Gastrocnemius medialis (tissue), 4 donors: Measurements from ENCODE around the gene MTHFSD. TPM values are rescaled to one million over a fixed set of nuclear protein-coding genes. Genes with fewer than 3 reads are reported as not detected.

ENCODE experiments used
- ATAC-seq, 2 donors: fragments of 150-250 bp; one replicate each; pipeline ENCODE4 v1.9.1; 2016
- DNase-seq, 2 donors: peaks; one replicate each; pipeline ENCODE4 v3.0.0-alpha.2; 2019
- H3K27ac ChIP-seq, 4 donors: fragments of 200-600 bp; sonication (generic); 1 replicate in 1 of 4; 2 replicates in 3 of 4; pipeline ENCODE4 v1.5.1; 2016 to 2018; ENCODE audit warnings: mild to moderate bottlenecking in 2 of 4, moderate library complexity in 1 of 4
- H3K27me3 ChIP-seq, 3 donors: fragments of 200-600 bp; sonication (generic) in 2 of 3; 1 replicate in 1 of 3; 2 replicates in 2 of 3; pipeline versions ENCODE4 v1.5.1 to v1.6.0; 2016 to 2019; ENCODE audit warnings: mild to moderate bottlenecking in 1 of 3, moderate library complexity in 1 of 3
- H3K36me3 ChIP-seq, 2 donors: fragments of 200-600 bp; sonication (generic) in 1 of 2; one replicate each; pipeline ENCODE4 v1.5.1; 2017 to 2018
- H3K4me1 ChIP-seq, 2 donors: fragments of 200-600 bp; sonication (generic) in 1 of 2; one replicate each; pipeline ENCODE4 v1.5.1; 2016 to 2017; ENCODE audit warnings: mild to moderate bottlenecking in 2 of 2
- H3K4me3 ChIP-seq, 4 donors: fragments of 200-600 bp; sonication (generic) in 3 of 4; 1 replicate in 1 of 4; 2 replicates in 3 of 4; pipeline ENCODE4 v1.5.1; 2016 to 2019; ENCODE audit warnings: mild to moderate bottlenecking in 2 of 4
- H3K9me3 ChIP-seq, 3 donors: fragments of 200-600 bp; sonication (generic) in 2 of 3; 1 replicate in 1 of 3; 2 replicates in 2 of 3; pipeline ENCODE4 v1.5.1; 2016 to 2019
- POLR2A ChIP-seq, 2 donors: fragments of 450-650 bp; IDR thresholded peaks; one replicate each; pipeline ENCODE4 v1.6.1; 2017; ENCODE audit warnings: antibody characterized with exemption in 2 of 2, mild to moderate bottlenecking in 2 of 2, moderate library complexity in 2 of 2
- in situ Hi-C, 4 donors: fragments of 200-750 bp; cut with MboI; loops; one replicate each; pipeline versions ENCODE4 v1.15.0 to v1.8.0; 2017; ENCODE audit warnings: low sequenced_read_pairs in 4 of 4
- intact Hi-C: fragments of 100-400 bp; cut with DNase I; formaldehyde crosslinking; loops from one replicate; pipeline ENCODE4 v1.15.1; 2023; ENCODE audit warnings: low total_unique reads
- total RNA-seq, 4 donors: library from RNA; depleted of rRNA; stranded (reverse); fragments of >200 nt; gene quantifications; one replicate each; pipeline versions ENCODE4 v1.1.0 to v1.2.3, GENCODE V29; 2016
- TF ChIP-seq, protein P1 (sequence below), 5 experiments: fragments of 450-650 bp in 3 of 5; fragments of 200-600 bp in 2 of 5; sonication (generic) in 2 of 5; IDR thresholded peaks in 4 of 5; conservative IDR thresholded peaks in 1 of 5; 1 replicate in 4 of 5; 2 replicates in 1 of 5; pipeline ENCODE4 v1.5.1; 2016 to 2019; ENCODE audit warnings: antibody characterized with exemption in 5 of 5, mild to moderate bottlenecking in 3 of 5, moderate library complexity in 3 of 5

Gene MTHFSD
- total RNA-seq, 4 donors from 2014 or later: 10.9 to 31.2 (median 16.0) TPM

DNA sequence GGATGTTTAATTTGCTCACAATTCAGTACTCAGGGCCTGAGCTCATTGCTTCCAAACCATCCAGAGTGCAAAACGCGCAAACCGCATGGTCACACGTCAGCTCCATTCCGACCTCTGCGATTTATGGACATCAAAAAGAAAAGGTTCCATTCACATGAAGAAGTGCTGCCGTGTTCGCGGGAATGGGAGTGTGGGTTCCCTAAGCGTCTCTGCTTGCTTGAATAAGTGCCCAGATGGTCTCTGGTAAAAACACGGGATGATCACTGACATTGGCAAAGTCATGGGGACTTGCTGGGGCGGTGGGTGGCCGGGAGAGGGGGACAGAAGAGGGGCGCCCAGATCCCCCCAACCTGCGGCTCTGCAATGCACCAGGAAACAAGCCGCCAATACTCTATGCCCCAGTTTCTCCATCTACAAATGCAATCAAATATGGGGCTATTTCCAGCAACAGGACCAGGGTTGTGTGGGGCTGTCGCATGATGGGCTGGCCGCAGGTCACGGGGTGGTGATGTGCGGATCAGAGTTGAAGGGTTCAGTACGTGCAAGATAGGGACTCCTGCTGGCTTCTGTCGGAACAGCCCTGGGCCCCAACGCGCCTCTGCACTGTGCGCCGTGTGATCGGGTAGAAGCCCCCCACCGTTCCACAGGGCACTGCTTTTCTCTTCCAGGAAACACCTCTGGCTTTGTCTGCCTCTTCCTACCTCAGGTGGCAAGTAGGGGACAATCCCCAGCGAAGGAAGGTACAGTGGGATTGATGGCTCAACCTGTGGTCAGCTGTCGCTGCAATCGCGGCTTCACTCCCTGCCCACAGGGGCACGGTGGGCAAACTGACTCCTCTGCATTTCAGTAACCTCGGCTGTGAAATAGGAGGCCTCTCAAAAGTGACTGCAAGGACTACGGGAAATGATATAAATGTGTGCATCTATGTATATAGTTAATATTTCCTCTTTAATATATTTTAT is 33.5 kb downstream of the MTHFSD start:
- Histone ChIP-seq H3K27me3 (peaks cover 63 to 71% (median 71%) of the 10 kb centered on the region in 3 donors), H3K4me3 (no peak overlapping the region), H3K9me3 (no peaks in the 10 kb centered on the region), H3K27ac (no peak overlapping the region), H3K36me3 (no peaks in the 10 kb centered on the region), H3K4me1 (no peaks in the 10 kb centered on the region)
- TF ChIP-seq POLR2A (IDR thresholded peaks at IDR 0.05): no peak
- TF ChIP-seq, protein P1, sequence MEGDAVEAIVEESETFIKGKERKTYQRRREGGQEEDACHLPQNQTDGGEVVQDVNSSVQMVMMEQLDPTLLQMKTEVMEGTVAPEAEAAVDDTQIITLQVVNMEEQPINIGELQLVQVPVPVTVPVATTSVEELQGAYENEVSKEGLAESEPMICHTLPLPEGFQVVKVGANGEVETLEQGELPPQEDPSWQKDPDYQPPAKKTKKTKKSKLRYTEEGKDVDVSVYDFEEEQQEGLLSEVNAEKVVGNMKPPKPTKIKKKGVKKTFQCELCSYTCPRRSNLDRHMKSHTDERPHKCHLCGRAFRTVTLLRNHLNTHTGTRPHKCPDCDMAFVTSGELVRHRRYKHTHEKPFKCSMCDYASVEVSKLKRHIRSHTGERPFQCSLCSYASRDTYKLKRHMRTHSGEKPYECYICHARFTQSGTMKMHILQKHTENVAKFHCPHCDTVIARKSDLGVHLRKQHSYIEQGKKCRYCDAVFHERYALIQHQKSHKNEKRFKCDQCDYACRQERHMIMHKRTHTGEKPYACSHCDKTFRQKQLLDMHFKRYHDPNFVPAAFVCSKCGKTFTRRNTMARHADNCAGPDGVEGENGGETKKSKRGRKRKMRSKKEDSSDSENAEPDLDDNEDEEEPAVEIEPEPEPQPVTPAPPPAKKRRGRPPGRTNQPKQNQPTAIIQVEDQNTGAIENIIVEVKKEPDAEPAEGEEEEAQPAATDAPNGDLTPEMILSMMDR (IDR thresholded peaks at IDR 0.05 in 4 of 5, conservative IDR thresholded peaks at IDR 0.05 in 1 of 5): no peak
- in situ Hi-C loops (loop anchor here in 3 of 4 donors (5.0 to 25.0 kb wide), 5 partner anchors 179 to 709 kb away; no protein-coding TSS in a partner anchor), intact Hi-C loops (loop anchor here (2.0 kb wide), 1 partner anchor 701 kb away; no protein-coding TSS in a partner anchor)
- ATAC-seq (no peak), DNase-seq (no peak)

DNA sequence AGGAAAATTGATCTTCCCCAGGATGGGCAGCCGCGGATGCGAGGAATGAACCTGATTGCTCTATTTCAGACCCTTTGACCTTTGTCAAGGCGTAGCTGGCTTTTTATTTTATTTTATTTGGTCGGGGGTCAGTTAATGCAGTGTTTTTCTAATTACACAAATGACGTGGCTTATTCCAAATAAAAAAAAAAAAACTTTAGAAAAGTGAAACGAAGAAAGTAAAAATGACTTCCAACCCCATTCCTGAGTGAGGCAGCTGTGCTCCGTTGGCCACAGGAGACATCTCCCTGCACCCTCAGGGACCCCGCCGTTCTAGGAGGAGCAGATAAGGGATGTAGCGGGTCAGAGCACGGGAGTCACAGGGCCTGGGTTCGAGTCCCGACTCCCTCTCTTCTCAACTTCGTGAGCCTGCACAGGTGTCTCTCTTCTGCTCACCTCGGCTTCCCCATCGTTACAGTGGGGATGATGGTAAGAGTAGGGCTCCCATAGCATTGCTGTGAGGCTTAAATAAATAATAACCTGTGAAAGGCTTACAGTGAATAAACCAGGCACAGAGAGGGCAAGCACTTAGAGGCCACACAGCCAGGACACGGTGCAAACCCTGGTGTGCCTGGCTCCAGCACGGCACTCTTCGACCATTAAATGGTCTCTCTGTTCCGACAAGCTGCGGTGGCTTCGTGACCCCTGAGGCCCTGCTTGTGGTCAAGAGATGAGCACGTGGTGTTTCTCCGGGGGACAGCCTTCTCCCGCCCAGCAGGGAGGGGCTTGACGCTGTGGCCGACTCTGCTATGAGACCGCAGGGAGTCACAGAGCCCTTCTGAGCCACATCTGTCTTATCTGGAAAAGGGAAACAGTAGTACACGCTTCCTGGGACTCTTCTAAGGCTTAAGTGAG is 34.5 kb downstream of the MTHFSD start:
- H3K4me3 ChIP-seq: no peak overlapping the region
- intact Hi-C loops: loop anchor here (2.0 kb wide), 1 partner anchor 700 kb away; no protein-coding TSS in a partner anchor
- no peak overlapping the region for H3K27ac ChIP-seq
- peaks cover 0 to 6% of the 10 kb centered on the region in 2 donors for H3K4me1 ChIP-seq
- no peaks in the 10 kb centered on the region for H3K36me3 ChIP-seq
- peaks cover 72 to 81% (median 81%) of the 10 kb centered on the region in 3 donors for H3K27me3 ChIP-seq
- in situ Hi-C loops: loop anchor here in 3 of 4 donors (5.0 to 25.0 kb wide), 5 partner anchors 178 to 708 kb away; no protein-coding TSS in a partner anchor
- H3K9me3 ChIP-seq: no peaks in the 10 kb centered on the region
- ATAC-seq (no peak), DNase-seq (no peak)
- TF ChIP-seq, protein P1 (IDR thresholded peaks at IDR 0.05 in 4 of 5, conservative IDR thresholded peaks at IDR 0.05 in 1 of 5): no peak
- no peak for TF ChIP-seq POLR2A (IDR thresholded peaks at IDR 0.05)

DNA sequence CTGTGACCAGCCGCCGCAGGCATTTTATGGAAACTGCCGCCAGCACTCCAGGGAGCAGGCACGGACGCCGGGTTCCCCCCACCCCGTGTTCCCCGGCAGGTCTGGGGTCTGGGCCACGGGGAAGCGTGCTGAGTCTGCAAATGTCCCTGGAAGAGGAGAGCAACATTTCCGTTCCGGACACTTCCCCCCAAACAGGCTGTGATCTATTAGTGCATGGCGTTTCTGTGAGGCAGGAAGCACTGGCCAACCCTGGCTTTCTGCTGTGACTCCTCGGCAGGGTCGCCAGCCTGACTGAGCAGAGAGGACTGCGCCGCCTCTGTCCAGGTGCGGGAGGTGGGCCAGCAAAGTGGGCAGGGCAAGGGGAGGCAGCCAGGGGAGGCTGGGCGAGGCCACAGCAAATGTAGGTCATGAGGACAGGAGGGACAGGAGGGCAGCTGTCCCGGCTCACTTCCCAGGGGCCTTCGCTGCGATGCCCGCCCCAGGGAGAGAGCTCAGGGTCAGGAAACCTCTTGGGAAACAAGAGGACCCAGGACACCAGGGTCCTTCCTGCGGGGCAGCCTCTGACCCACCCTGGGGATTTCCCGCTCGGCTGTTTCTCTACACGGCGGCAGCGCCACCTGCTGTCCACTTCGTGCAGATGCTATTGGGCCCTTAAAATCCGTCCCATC is 35.3 kb downstream of the MTHFSD start:
- H3K4me3 ChIP-seq: no peak overlapping the region
- peaks cover 80 to 89% (median 89%) of the 10 kb centered on the region in 3 donors for H3K27me3 ChIP-seq
- no peak overlapping the region for H3K27ac ChIP-seq
- DNase-seq (no peak), ATAC-seq (peak in 1 of 2 donors; percentile 54)
- H3K4me1 ChIP-seq: peaks cover 0 to 9% of the 10 kb centered on the region in 2 donors
- no peaks in the 10 kb centered on the region for H3K36me3 ChIP-seq
- TF ChIP-seq, protein P1 (IDR thresholded peaks at IDR 0.05 in 4 of 5, conservative IDR thresholded peaks at IDR 0.05 in 1 of 5): peak; percentile 69 to 89 (median 74)
- no peak for TF ChIP-seq POLR2A (IDR thresholded peaks at IDR 0.05)
- in situ Hi-C loops (loop anchor here (5.0 to 25.0 kb wide), 6 partner anchors 177 to 707 kb away; no protein-coding TSS in a partner anchor), intact Hi-C loops (loop anchor here (2.0 to 5.0 kb wide), 3 partner anchors 177 to 699 kb away; no protein-coding TSS in a partner anchor)
- no peaks in the 10 kb centered on the region for H3K9me3 ChIP-seq
